GM12892 (cell line): ENCODE data around the gene SMG9.

ENCODE experiments used
- POLR2A ChIP-seq: IDR thresholded peaks from 2 replicates; pipeline ENCODE4 v1.6.1; 2011; ENCODE audit warnings: low read depth, low read length, control low read depth
- POLR2AphosphoS5 ChIP-seq: IDR thresholded peaks from 2 replicates; pipeline ENCODE4 v1.6.1; 2011; ENCODE audit warnings: low read depth, low read length, control low read depth

- TF ChIP-seq POLR2A = no peak; the same call in 1 of the 2 replicates
- no peak for TF ChIP-seq POLR2AphosphoS5
These were observed 3.1 kb downstream of the SMG9 start for GRCh38 chr19:43751466-43752220.
